ENCODE measurements around the gene ZNF3.

DNA sequence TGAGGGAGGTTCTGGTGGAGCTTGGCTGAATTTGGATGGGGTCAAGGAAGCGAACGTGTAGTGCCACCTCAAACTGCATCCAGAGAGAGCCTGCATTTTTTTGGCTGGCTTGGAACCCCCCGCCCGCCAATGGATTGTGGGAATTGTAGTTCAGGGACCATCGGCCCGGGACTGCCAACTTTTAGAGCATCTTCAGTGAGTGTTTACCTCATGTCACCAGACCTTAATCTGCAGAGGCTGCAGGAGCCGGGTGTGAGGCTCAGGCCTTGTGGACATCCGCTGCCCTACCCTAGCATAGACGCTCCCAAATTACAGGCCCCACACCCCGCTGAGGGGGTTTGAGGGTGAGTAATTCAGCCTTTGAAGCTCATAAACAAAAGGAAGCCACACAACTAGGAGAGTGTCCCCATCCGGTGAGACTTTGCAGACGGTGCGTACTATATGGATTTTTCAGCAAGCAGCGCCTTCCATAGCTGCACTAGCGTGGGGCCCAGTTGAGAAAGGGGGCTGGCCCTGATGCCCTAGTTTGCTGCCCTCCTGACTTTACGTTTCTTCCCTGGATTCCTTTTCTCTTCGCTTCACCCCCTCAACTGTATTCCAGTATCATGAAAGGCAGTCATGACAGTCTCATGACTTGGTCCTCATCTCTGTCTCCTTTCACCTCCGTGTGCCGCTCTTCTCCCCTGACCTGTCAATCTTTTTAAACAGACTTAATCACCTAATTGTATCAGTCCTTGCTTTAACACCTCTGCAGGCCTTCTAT lies 38.6 kb upstream of the ZNF3 start:
- TF ChIP-seq CTCF (IDR thresholded peaks at IDR 0.05) (no peak), POLR2A (IDR thresholded peaks at IDR 0.05) (no peak)
